Upper lobe of left lung (tissue), 6 donors: ENCODE data around the gene FHIT. TPM values are rescaled to one million over a fixed set of nuclear protein-coding genes. Genes with fewer than 3 reads are reported as not detected.

Source experiments
- ATAC-seq, 2 donors: fragments of 200-7000 bp; cut with Tn5 transposase; one replicate each; pipeline ENCODE4 v1.9.1; 2022; ENCODE audit warnings: mild to moderate bottlenecking in 2 of 2, moderate library complexity in 2 of 2; ENCODE audit not compliant: low FRiP score in 2 of 2
- DNase-seq, 2 donors: peaks; one replicate each; pipeline ENCODE4 v3.0.0-alpha.2; 2019 to 2020
- H3K27ac ChIP-seq, 4 donors: fragments of 200-600 bp; sonication (generic); one replicate each; pipeline ENCODE4 v1.5.1; 2016 to 2019
- H3K27me3 ChIP-seq, 4 donors: fragments of 200-600 bp; sonication (generic); one replicate each; pipeline ENCODE4 v1.5.1; 2017 to 2019
- H3K36me3 ChIP-seq, 4 donors: fragments of 200-600 bp; sonication (generic); one replicate each; pipeline ENCODE4 v1.5.1; 2016 to 2019
- H3K4me1 ChIP-seq, 4 donors: fragments of 200-600 bp; sonication (generic); one replicate each; pipeline ENCODE4 v1.5.1; 2018 to 2019
- H3K4me3 ChIP-seq, 4 donors: fragments of 200-600 bp; sonication (generic); one replicate each; pipeline ENCODE4 v1.5.1; 2017 to 2019; ENCODE audit warnings: mild to moderate bottlenecking in 2 of 4, moderate library complexity in 1 of 4
- H3K9me3 ChIP-seq, 4 donors: fragments of 200-600 bp; sonication (generic); one replicate each; pipeline ENCODE4 v1.5.1; 2018 to 2019
- EP300 ChIP-seq, 4 donors: sonication (generic); formaldehyde crosslinking; IDR thresholded peaks; one replicate each; pipeline ENCODE4 v1.5.1; 2017; ENCODE audit warnings: antibody characterized with exemption in 4 of 4, control low read depth in 2 of 4
- POLR2A ChIP-seq, 4 donors: fragments of 450-650 bp; IDR thresholded peaks; one replicate each; pipeline ENCODE4 v1.5.1; 2016 to 2017; ENCODE audit warnings: antibody characterized with exemption in 4 of 4, mild to moderate bottlenecking in 2 of 4
- POLR2AphosphoS5 ChIP-seq, 2 donors: sonication (generic); formaldehyde crosslinking; IDR thresholded peaks; one replicate each; pipeline ENCODE4 v1.5.1; 2017; ENCODE audit warnings: antibody characterized with exemption in 2 of 2
- WGBS, 2 donors: methylation state at CpG; one replicate each; pipeline ENCODE4 v1.1.5; 2017 to 2018; 5-methylcytosine and 5-hydroxymethylcytosine counted together
- total RNA-seq, 6 donors: library from RNA; depleted of rRNA in 4 of 6; stranded (reverse); fragments of >200 nt in 4 of 6; gene quantifications; one replicate each; pipeline versions ENCODE4 v1.1.0 to v1.2.1, GENCODE V29; 2016 to 2021
- TF ChIP-seq, protein P1 (sequence below), 6 experiments: fragments of 450-650 bp in 4 of 6; fragments of 200-600 bp in 2 of 6; sonication (generic) in 2 of 6; IDR thresholded peaks; one replicate each; pipeline ENCODE4 v1.5.1; 2016 to 2019; ENCODE audit warnings: antibody characterized with exemption in 6 of 6
- donor health status: DM: no; HTN: no; CAD: no; lungs with moderate emphysema.
- donor health status: DM: no; HTN: yes; CAD: no; lungs with severe emphysema.

The FHIT gene
- total RNA-seq, 6 donors from 2014 or later = 6.8 to 56.6 (median 11.1) TPM

DNA sequence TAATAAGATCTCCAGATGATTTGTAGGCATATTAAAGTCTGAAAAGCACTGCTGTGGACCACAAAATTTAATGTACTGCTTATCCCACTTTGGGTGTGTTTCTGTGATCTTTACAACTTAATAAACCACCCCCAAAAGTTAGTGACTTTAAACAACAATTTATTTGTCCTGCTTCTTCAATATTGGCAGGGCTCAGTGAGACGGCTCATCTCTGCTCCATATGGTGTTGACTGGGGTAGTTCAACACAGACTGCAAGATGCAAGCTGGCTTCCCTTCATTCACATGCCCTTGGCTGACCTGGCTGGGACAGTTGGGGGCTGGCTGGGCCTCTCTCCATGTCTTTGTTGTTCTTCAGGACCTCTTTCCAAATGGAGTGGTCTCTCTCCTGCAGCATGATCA lies 337.8 kb downstream of the FHIT start:
- 94 to 95% methylated on average over 1 of the region's 1 CpG for WGBS, 2 donors
- ATAC-seq = no peak
- TF ChIP-seq EP300 (IDR thresholded peaks at IDR 0.05) = no peak
- TF ChIP-seq POLR2A (IDR thresholded peaks at IDR 0.05) = no peak
- TF ChIP-seq, protein P1, sequence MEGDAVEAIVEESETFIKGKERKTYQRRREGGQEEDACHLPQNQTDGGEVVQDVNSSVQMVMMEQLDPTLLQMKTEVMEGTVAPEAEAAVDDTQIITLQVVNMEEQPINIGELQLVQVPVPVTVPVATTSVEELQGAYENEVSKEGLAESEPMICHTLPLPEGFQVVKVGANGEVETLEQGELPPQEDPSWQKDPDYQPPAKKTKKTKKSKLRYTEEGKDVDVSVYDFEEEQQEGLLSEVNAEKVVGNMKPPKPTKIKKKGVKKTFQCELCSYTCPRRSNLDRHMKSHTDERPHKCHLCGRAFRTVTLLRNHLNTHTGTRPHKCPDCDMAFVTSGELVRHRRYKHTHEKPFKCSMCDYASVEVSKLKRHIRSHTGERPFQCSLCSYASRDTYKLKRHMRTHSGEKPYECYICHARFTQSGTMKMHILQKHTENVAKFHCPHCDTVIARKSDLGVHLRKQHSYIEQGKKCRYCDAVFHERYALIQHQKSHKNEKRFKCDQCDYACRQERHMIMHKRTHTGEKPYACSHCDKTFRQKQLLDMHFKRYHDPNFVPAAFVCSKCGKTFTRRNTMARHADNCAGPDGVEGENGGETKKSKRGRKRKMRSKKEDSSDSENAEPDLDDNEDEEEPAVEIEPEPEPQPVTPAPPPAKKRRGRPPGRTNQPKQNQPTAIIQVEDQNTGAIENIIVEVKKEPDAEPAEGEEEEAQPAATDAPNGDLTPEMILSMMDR (IDR thresholded peaks at IDR 0.05) = no peak
- no peak for TF ChIP-seq POLR2AphosphoS5 (IDR thresholded peaks at IDR 0.05)

DNA sequence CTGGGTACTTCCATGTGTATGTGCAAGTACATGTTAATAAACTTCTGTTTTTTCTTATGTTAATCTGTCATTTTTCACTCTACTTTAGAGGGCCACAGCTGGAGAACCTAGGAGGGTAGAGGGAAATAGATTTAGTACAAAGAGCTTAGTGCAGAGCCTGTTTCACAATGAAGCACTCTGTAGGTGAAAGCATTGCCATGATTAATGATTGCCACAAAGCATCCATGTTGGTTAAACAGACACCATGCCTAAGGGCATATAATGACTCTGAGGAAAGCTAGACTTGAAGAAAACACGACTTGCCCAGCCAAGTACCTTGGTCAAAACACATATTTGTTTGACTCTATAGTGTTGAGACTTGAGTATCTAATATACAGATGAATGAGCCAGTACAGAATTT lies 338.4 kb downstream of the FHIT start:
- H3K27me3 ChIP-seq = no peaks in the 10 kb centered on the region
- no peaks in the 10 kb centered on the region for H3K4me1 ChIP-seq
- no peak overlapping the region for H3K4me3 ChIP-seq
- ATAC-seq (no peak), DNase-seq (no peak)
- no peaks in the 10 kb centered on the region for H3K36me3 ChIP-seq
- no peaks in the 10 kb centered on the region for H3K9me3 ChIP-seq
- no peak overlapping the region for H3K27ac ChIP-seq
- TF ChIP-seq EP300 (IDR thresholded peaks at IDR 0.05) (no peak), POLR2A (IDR thresholded peaks at IDR 0.05) (no peak), POLR2AphosphoS5 (IDR thresholded peaks at IDR 0.05) (no peak)
- TF ChIP-seq, protein P1 (IDR thresholded peaks at IDR 0.05) = no peak
- 61 to 67% methylated on average over 1 of the region's 1 CpG for WGBS, 2 donors

More for the DNA sequence above, 337.8 kb downstream of the FHIT start:
- Histone ChIP-seq H3K27me3 (no peaks in the 10 kb centered on the region), H3K36me3 (no peaks in the 10 kb centered on the region), H3K4me3 (no peak overlapping the region), H3K27ac (no peak overlapping the region), H3K4me1 (no peaks in the 10 kb centered on the region), H3K9me3 (no peaks in the 10 kb centered on the region)
- DNase-seq = no peak

DNA sequence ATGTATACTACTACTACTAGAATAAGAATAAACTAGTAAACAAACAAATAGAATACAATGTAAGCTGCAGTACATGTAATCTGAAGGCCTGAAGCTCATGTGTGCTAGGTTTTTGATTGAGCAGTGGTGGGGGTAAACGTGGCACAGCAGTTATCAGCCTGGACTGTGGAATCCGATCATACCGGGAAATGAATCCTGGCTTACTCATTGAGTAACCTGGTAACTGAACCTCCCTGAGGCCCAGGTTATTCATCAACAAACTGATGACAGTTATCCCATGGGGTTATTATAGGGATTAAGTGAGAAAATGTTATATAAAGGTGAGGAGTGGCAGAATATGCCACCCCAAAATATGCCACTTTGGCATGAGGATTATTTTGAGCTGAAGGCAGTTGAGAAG lies 339.1 kb downstream of the FHIT start:
- no peak overlapping the region for H3K4me3 ChIP-seq
- no peaks in the 10 kb centered on the region for H3K9me3 ChIP-seq
- no peaks in the 10 kb centered on the region for H3K4me1 ChIP-seq
- DNase-seq = no peak
- H3K27me3 ChIP-seq = no peaks in the 10 kb centered on the region
- H3K27ac ChIP-seq = no peak overlapping the region
- WGBS, 2 donors = 87 to 96% methylated on average over 3 of the region's 3 CpGs
- H3K36me3 ChIP-seq = no peaks in the 10 kb centered on the region
- ATAC-seq = no peak
- TF ChIP-seq POLR2A (IDR thresholded peaks at IDR 0.05) = no peak
- no peak for TF ChIP-seq EP300 (IDR thresholded peaks at IDR 0.05)
- TF ChIP-seq, protein P1 (IDR thresholded peaks at IDR 0.05) = no peak

DNA sequence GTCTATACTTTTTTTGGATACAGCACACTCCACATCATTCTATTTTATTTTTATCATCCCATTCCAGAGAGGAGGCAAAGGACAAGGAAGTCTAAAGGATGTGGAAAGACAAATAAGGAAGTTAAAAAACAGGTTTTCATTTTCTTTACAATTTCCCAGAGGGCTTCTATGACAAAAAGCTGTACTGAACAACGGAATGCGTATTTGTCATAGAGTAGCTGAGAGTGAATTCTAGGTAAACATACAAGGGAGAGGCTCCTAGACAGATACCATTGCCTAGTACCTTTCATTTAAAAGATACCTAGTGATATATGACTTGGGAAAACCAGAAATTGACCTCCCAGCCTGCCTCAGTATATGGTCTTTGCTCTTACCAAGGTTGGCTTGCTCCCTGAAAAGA lies 341.7 kb downstream of the FHIT start:
- H3K27ac ChIP-seq = no peak overlapping the region
- no peak for DNase-seq
- TF ChIP-seq POLR2A (IDR thresholded peaks at IDR 0.05) (no peak), EP300 (IDR thresholded peaks at IDR 0.05) (no peak), POLR2AphosphoS5 (IDR thresholded peaks at IDR 0.05) (no peak)
- TF ChIP-seq, protein P1 (IDR thresholded peaks at IDR 0.05) = no peak
- 57 to 64% methylated on average over 2 of the region's 2 CpGs for WGBS, 2 donors
- H3K9me3 ChIP-seq = no peaks in the 10 kb centered on the region
- no peaks in the 10 kb centered on the region for H3K36me3 ChIP-seq
- no peaks in the 10 kb centered on the region for H3K27me3 ChIP-seq
- H3K4me3 ChIP-seq = no peak overlapping the region
- no peaks in the 10 kb centered on the region for H3K4me1 ChIP-seq
- no peak for ATAC-seq

DNA sequence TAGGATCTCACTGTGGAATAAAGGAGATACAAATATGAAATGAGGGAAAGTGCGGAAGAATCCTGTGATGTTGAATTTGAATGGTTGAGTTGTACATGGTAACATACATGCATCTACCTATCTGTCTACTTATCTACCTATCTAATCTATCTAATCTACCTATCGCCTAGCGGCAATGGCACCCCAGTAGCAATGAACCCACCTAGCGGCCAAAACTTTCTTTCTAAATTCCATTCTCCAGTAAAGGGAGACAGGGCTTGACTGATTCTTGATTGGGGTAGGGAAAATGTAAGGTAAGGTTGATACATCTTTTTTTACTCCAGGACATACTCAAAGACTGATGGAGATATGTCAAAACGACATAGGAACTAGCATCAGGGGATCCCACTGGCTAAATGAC lies 345.0 kb downstream of the FHIT start:
- no peak overlapping the region for H3K4me3 ChIP-seq
- 89 to 97% methylated on average over 5 of the region's 5 CpGs for WGBS, 2 donors

More for the DNA sequence above, 345.0 kb downstream of the FHIT start:
- DNase-seq = no peak
- H3K27me3 ChIP-seq = no peaks in the 10 kb centered on the region
- no peak for ATAC-seq
- H3K27ac ChIP-seq = no peak overlapping the region
- no peaks in the 10 kb centered on the region for H3K36me3 ChIP-seq
- no peaks in the 10 kb centered on the region for H3K4me1 ChIP-seq
- H3K9me3 ChIP-seq = no peaks in the 10 kb centered on the region
- TF ChIP-seq POLR2A (IDR thresholded peaks at IDR 0.05) (no peak), POLR2AphosphoS5 (IDR thresholded peaks at IDR 0.05) (no peak), EP300 (IDR thresholded peaks at IDR 0.05) (no peak)
- TF ChIP-seq, protein P1 (IDR thresholded peaks at IDR 0.05) = no peak
